ENCODE measurements around the gene DDX59. TPM values are rescaled to one million over a fixed set of nuclear protein-coding genes. Genes with fewer than 3 reads are reported as not detected.

The DDX59 gene
- total RNA-seq, 1 experiment from 2014 or later: 19.4 TPM

GRCh38 chr1:200620273-200621131 lies 49.2 kb downstream of the DDX59 start, which contains the start of gene KIF14 (continued):
- TF ChIP-seq PRDM15 (CRISPR knock-in tag; IDR thresholded peaks at IDR 0.05) (peak; percentile 98), GRHL2 (CRISPR knock-in tag; IDR thresholded peaks at IDR 0.05; ENCODE audit: insufficient replicate concordance, severe bottlenecking) (no peak), NFE2L1 (CRISPR knock-in tag; IDR thresholded peaks at IDR 0.05) (peak; percentile 86; the same call in 1 of the 2 replicates), TEAD4 (CRISPR knock-in tag; IDR thresholded peaks at IDR 0.05) (no peak), AFF4 (CRISPR knock-in tag; IDR thresholded peaks at IDR 0.05; ENCODE audit: borderline replicate concordance) (no peak), USF2 (CRISPR knock-in tag; IDR thresholded peaks at IDR 0.05) (no peak), ESRRA (CRISPR knock-in tag; IDR thresholded peaks at IDR 0.05; ENCODE audit: borderline replicate concordance) (no peak), STAT6 (CRISPR knock-in tag; conservative IDR thresholded peaks at IDR 0.05; ENCODE audit: low read depth) (no peak), NR2C2 (CRISPR knock-in tag; IDR thresholded peaks at IDR 0.05) (no peak), ELF4 (CRISPR knock-in tag; IDR thresholded peaks at IDR 0.05; ENCODE audit: low read depth) (no peak), ETV6 (CRISPR knock-in tag; IDR thresholded peaks at IDR 0.05) (peak; percentile 86; the same call in 1 of the 2 replicates)

GRCh38 chr1:200619894-200620272 lies 49.8 kb downstream of the DDX59 start:
- Mint-ChIP-seq H3K36me3 (peaks cover 27% of the 10 kb centered on the region), H3K27ac (peak overlapping the region; percentile 87), H3K4me1 (peaks cover 18% of the 10 kb centered on the region), H3K27me3 (ENCODE audit: low read depth) (no peaks in the 10 kb centered on the region), H3K4me3 (peak overlapping the region; percentile 96), H3K9me3 (no peaks in the 10 kb centered on the region)
- no peak for ATAC-seq
- ChIA-PET POLR2A (interaction anchor here (0.6 kb wide), 1 partner anchor 61 kb away, joined by 3 read pairs; no protein-coding TSS in a partner anchor), CTCF (interaction anchor here (0.9 kb wide), 1 partner anchor 352 kb away, joined by 4 read pairs; no protein-coding TSS in a partner anchor)
- TF ChIP-seq PRRX2 (CRISPR knock-in tag; IDR thresholded peaks at IDR 0.05) (no peak), ATF1 (CRISPR knock-in tag; IDR thresholded peaks at IDR 0.05) (no peak), ZNF416 (CRISPR knock-in tag; IDR thresholded peaks at IDR 0.05) (no peak), JUN (CRISPR knock-in tag; IDR thresholded peaks at IDR 0.05) (no peak), NR3C1 (CRISPR knock-in tag; conservative IDR thresholded peaks at IDR 0.05; ENCODE audit: low read depth) (no peak), CREB1 (CRISPR knock-in tag; IDR thresholded peaks at IDR 0.05) (no peak), ELF4 (CRISPR knock-in tag; IDR thresholded peaks at IDR 0.05; ENCODE audit: low read depth) (no peak), ZNF671 (CRISPR knock-in tag; IDR thresholded peaks at IDR 0.05) (no peak), E2F1 (CRISPR knock-in tag; IDR thresholded peaks at IDR 0.05) (no peak)
- DNase-seq (ENCODE audit: low spot score): no peak
